CD1c-positive myeloid dendritic cell (primary cell): ENCODE data around the gene ABO.
"Not testable (repeated sequence)": the region's sequence is repeated elsewhere in the genome, so short reads cannot be mapped to it uniquely, and the experiment has no call there.

Source experiments
- DNase-seq: peaks from one replicate; pipeline ENCODE4 v3.0.0-alpha.2; 2016; ENCODE audit errors: extremely low spot score

The ABO gene

DNA sequence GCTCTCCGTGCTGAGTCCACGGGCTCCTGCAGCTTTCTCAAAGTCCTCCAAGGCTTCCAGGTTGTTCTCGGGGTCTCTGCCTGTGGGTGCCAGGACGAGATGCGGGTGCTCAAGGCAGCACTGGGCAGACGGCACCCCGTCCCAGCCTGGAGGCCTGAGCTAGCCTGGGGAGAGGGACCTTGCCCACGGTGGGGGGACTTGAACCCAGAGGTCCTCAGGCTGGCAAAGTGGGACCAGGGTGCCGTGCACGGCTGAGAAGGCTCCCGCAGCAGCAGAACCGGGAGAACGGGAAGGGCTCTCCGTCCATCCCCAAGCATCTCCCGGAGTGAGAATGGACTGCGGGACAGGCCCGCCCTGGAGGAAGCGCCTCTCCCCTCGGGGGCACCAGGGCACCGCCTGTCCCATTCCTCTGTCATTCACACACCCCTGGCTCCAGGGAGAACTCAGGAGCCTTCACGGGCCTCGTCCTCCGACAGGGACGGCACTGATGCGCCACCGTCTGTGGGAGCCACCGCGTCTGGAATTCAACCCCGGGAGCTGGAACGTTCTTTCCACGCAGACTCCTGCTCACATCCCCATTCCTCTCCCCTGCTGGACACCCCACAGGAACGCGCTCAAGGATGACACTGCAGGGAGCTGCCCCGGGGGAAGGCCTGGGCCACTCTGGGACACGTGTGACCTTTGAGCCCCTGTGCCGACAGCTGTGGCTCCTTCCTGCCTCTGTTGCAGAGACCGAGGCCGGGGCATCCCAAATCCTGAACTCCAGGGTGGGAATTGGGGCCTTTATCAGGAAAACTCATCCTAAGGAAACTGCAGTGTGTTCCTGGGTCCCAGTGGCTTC lies 49.6 kb downstream of the ABO start:
- no peak for DNase-seq

- no peak for DNase-seq
Observed at GRCh38 chr9:133224762-133225161, 50.2 kb downstream of the ABO start.

DNA sequence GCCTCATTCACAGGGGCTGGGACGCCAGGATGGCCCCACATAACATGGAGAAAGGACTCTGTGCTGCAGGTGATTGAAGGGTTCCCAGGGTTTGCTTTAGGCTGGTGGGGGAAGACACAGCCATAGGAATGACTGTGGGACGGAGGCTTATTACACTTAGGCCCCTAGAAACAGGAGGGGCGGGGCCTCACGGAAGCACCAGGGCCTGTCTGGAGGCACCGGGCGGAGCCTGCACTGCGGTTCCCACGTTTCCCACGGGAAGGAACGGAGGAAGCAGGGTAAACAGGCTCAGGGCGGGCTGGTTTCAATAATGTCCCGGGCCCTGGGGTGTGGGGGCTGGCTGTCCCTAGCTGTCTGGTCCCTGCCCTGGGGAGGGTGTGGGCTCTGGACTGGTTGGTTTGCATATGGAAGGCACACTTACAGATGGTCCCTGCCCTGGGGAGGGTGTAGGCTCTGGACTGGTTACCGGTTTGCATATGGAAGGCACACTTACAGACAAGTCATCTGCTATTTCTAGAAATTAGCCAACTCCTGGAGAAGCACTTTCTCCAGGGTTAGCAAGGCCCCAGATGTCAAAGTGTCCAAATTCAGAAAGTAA lies 51.7 kb downstream of the ABO start:
- not testable (repeated sequence) for DNase-seq

GRCh38 chr9:133221994-133222393 lies 53.0 kb downstream of the ABO start:
- not testable (repeated sequence) for DNase-seq

DNA sequence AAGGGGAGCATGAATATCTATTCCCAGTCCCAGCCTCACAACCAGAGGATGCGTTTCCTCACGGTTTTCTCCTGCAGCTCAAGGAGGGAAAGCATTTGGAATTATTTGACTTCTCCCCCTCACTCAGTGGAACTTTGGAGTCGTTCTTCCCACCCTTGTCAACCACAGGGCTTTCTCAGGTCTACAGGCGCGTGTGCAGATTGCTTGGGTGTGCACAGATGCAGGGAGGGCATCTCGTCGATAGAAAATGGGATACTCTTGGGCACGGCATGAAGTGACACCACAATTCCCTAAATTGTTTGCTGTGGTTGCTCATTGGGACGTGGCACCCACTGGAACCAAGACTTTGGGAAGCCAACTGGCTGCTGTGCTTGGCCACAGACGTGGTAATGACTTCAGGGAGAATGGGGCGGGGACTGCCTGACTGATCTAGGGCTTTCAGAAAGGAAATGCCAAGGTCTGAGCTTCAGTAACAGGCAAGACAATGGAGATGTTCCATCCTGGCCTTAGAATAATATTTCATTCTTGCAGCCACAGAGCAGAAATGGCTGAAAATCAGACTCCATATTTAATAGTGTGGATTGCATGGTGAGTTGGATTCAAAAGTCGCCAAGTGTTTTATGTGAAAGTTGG lies 53.7 kb downstream of the ABO start:
- DNase-seq, result no peak

GRCh38 chr9:133218049-133218975 lies 56.7 kb downstream of the ABO start:
- DNase-seq, result not testable (repeated sequence)

GRCh38 chr9:133217333-133217988 lies 57.5 kb downstream of the ABO start:
- DNase-seq, result not testable (repeated sequence)

DNA sequence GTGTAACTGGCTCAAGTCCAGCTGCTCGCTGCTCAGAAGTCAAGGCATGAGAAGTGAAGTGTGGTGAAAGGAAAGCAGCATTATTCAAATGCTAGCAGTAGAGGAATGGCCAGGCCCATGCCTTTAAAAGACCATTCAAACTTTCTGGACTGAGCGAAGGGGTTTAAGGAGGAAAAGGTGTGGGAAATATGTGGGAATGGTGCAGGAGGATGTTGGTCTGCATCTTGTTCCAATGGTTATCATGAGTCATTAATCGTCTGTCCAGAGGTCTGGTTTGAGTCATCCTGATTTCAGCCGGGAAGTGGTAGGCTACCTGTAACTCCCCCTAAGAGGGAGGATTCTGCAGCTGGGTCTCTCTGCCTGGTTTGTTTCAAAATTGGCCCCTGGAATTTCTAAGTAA lies 60.7 kb downstream of the ABO start:
- not testable (repeated sequence) for DNase-seq

DNA sequence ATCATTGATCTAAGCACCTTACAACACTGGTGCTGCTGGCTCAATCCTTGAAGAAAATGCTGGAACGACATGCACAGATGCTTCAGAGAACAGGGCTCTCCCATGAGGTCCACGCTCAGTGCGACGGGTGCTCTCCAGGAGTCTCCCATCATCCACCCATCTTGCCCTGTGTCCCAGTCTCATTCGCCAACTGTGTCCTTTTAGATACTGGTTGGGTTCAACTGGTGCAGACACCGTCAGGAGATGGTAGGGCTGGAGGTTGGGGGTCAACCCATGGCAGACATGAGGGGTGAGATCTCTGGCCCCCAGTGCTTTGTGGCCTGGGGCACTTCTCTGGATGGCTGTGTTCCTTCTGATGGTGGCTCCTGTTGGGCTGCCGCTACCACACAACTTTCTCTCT lies 64.4 kb downstream of the ABO start:
- no peak for DNase-seq

- DNase-seq, result no peak
Observed at GRCh38 chr9:133210202-133210532, 64.8 kb downstream of the ABO start.

DNA sequence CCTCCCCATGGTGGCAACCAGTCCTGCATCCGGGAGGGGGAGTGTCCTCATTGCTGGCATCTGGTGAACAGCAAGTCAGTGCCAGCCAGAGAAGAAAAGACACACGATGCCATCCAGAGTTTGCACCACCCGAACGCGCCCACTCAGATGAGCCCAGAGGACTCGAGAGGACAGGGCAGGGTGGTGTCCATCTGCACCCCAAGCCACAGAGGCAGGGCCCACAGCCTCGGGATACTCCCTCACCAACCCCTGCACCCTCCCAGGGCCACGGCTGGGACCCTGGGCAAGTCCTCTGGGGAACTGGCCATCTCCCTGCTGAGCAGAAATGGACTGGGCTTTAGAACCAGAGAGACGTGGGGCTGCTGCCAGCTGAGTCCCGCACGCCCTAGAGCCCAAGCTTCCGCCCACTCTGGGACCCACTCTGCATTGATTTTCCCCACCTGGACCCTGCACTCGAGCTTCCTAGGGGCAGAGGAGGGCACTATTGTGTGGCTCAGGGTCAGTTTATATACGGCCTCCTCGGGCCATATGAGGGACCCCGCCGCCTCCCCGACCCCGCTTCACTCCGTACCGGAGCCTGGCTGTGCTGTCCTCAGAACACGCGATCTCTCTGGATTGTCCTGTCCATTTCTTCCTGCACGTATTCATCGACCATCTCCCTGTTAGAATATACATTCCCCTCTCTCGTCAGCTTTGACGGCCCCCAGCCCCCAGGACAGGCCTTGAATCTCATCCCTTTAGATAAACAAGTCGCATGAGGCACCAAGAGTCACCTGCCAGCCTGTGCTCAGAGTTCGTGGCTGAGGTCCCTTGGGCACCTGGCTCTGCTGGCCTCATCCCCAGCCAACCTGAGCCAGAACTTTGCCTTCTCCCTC lies 65.4 kb downstream of the ABO start:
- not testable (repeated sequence) for DNase-seq

- not testable (repeated sequence) for DNase-seq
Observed at GRCh38 chr9:133208880-133209300, 66.1 kb downstream of the ABO start, which contains the start of gene OBP2B. Gene OBP2B (minus strand): TSS chr9:133209250. CDS start chr9:133209199, 51 bp downstream.

DNA sequence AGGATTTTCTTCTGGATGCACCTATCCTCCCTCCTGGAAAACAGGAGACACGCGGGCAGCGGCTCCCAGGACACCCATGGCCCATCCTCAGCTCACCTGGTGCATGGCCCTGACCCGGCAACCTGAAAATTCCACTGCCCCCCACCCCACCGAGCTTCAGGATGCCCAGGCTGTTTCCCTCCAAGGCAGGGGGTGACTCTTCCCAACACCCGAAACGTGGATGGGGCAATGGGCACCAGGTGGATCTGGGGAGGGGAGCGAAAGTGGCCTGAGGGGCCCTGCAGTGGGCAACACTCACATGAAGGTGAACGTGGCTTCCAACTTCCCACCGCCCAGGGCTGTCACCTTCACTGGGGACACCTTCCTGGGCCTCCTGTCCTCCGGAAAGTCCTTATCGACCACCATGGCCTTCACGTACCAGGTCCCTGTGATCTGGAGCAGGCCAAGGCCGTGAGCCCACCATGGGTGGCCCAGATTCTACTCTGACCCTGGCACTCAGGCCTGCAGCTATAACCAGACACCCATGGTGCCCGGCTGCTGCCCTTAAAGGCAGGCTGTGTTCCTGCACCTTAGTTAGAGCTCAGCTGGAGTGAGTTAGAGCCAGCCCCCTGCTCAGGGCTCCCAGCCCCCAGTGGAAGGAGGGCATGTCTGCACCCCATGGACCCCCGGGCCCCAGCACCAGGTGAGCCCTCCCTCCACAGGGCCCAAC lies 66.7 kb downstream of the ABO start:
- DNase-seq, result not testable (repeated sequence)

DNA sequence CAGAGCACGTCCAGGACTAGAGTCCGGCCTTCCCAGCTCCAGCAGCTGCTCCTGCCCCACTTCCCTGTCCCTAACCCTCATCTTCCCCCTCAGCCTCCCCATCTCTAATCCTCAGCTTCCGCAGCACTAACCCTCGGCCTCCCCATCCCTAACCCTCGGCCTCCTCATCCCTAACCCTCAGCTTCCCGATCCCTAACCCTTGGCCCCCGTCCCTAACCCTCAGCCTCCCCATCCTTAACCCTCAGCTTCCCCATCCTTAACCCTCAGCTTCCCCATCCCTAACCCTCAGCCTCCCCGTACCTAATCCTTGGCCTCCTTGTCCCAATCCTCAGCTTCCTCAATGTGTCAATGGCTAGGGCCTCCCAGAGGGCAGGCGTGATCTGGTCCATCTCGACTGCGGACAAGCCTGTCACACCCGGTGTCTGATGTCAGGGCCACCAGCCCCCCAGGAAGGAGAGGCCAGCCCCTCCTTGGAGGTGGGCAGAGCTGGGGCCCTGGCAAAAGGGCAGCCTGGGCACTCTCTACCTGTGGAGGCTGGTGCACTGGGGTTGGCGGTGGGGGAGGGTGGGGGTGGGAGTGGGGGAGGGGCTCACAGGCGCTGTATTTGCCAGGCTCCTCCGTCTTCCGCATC lies 67.3 kb downstream of the ABO start:
- no peak for DNase-seq

DNA sequence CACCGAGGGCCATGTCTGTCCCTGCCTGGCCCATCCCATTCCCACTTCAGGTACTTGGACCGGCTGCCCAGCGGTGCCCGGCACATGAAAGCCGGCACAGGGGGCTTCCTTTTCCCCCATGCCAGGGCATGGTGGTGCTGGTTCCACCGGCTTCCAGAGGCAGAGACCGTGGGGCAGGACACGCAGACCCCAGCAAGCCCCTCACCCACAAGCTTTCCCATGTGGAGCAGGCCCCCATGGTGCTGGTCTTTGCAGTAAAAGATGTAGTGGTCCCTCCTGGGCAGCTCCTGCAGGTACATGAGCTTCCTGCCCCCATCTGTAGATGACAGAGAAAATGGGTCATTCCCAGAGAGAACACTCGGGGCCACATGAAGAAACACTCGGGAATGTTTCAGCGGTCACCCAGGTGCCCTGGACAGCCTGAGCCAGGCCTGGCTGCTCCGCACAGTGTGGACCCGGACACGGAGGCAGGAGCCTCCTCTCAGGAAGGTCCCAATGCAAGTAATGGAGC lies 67.9 kb downstream of the ABO start:
- no peak for DNase-seq

- DNase-seq, result no peak
Observed at GRCh38 chr9:133205996-133206931, 68.7 kb downstream of the ABO start.

DNA sequence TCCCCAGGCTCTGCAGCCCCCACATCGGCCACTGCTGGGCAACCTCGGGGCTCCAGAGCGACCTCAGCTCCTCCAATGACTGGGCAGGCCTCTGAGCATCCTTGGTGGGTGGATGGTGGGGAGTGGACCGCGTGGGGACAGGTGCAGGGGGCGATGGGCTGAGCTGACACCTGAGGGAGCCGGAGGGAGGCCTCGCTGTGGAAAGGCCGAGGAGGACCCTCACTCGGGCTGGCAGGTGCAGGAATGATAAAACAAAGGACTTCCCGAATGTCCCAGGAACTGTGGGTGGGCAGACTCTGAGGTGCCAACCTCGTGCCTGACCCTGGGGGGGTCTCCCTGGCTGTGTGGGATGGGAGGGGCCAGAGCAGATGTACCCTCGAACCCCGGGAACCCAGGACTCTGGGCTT lies 69.5 kb downstream of the ABO start:
- DNase-seq, result not testable (repeated sequence)
